Activated T-helper 17 cell treated with anti-CD3 and anti-CD28 coated beads, Interleukin-2, amount 50 U/mL, for 72 hours (primary cell): Measurements from ENCODE around the gene PROM1. TPM values are rescaled to one million over a fixed set of nuclear protein-coding genes. Genes with fewer than 3 reads are reported as not detected.

Source experiments
- ATAC-seq: fragments of 150-1000 bp; cut with Tn5 transposase; replicated peaks from 2 replicates; pipeline ENCODE4 v1.10.0; 2021; ENCODE audit warnings: mild to moderate bottlenecking, moderate library complexity
- H3K27ac Mint-ChIP-seq: one replicate; pipeline ENCODE4 v1.8.0; 2022; ENCODE audit warnings: mixed read lengths
- H3K27me3 Mint-ChIP-seq: one replicate; pipeline ENCODE4 v1.8.0; 2022; ENCODE audit warnings: mixed read lengths
- H3K36me3 Mint-ChIP-seq: one replicate; pipeline ENCODE4 v1.8.0; 2022; ENCODE audit warnings: low read depth, mild to moderate bottlenecking, mixed read lengths
- H3K4me1 Mint-ChIP-seq: one replicate; pipeline ENCODE4 v1.8.0; 2022; ENCODE audit warnings: mixed read lengths
- H3K4me3 Mint-ChIP-seq: one replicate; pipeline ENCODE4 v1.8.0; 2022; ENCODE audit warnings: mild to moderate bottlenecking, mixed read lengths
- H3K9me3 Mint-ChIP-seq: one replicate; pipeline ENCODE4 v1.8.0; 2022; ENCODE audit warnings: mixed read lengths
- total RNA-seq, 2 donors: library from RNA; stranded (reverse); gene quantifications; one replicate each; pipeline ENCODE4 v1.2.3, GENCODE V29; 2022

Gene PROM1
- total RNA-seq, 2 donors from 2014 or later = 0.26 TPM; not detected in 1

DNA sequence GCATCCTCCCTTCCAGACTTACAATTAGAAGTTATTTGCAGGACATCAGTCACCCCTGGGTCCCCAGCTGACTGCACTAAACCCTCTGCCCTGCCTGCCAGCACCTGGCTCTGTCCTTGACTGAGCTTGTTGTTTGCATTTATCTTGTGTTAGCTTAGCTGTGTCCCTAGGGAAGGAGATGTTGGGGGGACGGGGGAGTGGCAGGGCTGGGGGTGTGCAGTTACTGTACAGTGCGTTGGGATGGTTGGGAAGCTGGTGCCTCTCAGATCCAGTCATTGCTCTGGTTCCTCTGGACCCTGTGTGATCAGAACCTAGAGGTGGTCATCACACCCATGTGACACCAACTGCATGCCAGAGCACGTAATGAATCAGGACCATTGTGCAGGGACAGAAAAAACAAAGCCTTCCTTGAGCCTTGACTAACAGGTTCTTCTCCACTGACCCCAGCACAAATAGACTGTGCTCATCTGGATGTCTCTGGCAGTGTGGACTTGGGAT is 32.7 kb upstream of the PROM1 start:
- Mint-ChIP-seq H3K4me1 (no peaks in the 10 kb centered on the region), H3K9me3 (peaks cover 3% of the 10 kb centered on the region), H3K36me3 (no peaks in the 10 kb centered on the region), H3K27me3 (peaks cover 21% of the 10 kb centered on the region), H3K4me3 (no peak overlapping the region), H3K27ac (no peak overlapping the region)
- ATAC-seq = no peak

DNA sequence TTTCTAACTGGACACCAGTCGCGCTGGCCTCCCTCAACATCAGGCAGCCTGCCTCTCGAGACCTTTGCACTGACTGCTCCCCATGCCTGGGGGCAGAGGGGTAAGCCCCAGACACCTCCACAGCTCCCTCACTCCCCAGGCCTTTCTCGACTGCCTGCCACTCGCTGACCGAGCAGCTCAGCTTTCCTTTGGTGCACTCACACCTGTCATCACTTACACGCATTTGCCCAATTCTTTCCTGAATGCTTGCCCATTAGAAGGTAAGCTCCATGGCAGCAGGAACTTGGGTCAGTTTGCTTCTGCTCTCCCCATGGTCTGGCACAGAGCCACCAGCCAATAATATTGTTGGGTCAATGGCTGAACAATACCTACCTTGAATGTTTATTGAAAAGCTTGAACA is 32.2 kb upstream of the PROM1 start:
- no peaks in the 10 kb centered on the region for H3K36me3 Mint-ChIP-seq
- peaks cover 21% of the 10 kb centered on the region for H3K27me3 Mint-ChIP-seq
- H3K4me1 Mint-ChIP-seq = no peaks in the 10 kb centered on the region
- no peak for ATAC-seq
- H3K9me3 Mint-ChIP-seq = peaks cover 3% of the 10 kb centered on the region
- H3K27ac Mint-ChIP-seq = no peak overlapping the region
- H3K4me3 Mint-ChIP-seq = no peak overlapping the region

DNA sequence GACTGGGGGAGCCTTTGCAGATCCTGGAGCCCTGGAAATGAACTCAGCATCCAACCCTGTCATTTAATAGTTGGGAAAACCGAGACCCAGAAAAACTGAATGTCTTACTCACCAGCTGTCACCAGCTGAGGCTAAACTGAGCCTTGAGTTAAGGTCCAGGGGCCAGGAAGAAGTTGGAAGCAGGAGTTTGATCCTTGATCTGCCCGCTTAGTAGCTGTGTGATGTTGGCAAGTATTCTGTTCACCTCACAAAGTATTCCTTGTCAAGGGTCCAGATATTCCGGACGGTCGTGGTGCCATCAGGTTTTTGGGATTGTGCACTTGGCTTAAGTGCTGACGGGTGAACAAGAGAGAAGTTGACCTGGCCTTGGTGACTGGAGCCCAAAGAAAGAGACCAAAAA is 30.7 kb upstream of the PROM1 start:
- Mint-ChIP-seq H3K27me3 (peaks cover 19% of the 10 kb centered on the region), H3K4me1 (no peaks in the 10 kb centered on the region), H3K36me3 (no peaks in the 10 kb centered on the region), H3K9me3 (peaks cover 3% of the 10 kb centered on the region), H3K4me3 (no peak overlapping the region), H3K27ac (no peak overlapping the region)
- no peak for ATAC-seq

DNA sequence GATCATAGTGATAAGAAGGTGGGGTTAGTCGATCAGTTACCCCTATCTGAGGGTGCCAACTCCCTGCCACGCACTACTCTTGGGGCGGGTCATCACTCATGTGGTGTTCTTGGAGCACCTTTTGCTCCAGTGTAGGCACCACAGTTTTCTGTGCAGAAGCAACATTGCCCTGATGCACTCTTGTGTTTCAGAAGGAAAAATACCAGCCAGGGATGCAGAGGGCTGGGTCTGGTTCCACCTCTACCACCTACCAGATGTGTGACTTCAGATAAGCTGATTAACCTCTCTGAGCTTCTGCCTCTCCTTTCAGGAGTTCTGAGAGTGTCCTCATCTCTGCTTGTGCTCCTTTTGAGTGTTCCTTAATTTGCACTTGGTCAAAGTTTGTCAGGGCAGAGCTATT is 29.9 kb upstream of the PROM1 start:
- Mint-ChIP-seq H3K27me3 (peaks cover 19% of the 10 kb centered on the region), H3K4me3 (no peak overlapping the region), H3K27ac (no peak overlapping the region), H3K9me3 (peaks cover 7% of the 10 kb centered on the region), H3K36me3 (no peaks in the 10 kb centered on the region), H3K4me1 (no peaks in the 10 kb centered on the region)
- ATAC-seq = no peak

DNA sequence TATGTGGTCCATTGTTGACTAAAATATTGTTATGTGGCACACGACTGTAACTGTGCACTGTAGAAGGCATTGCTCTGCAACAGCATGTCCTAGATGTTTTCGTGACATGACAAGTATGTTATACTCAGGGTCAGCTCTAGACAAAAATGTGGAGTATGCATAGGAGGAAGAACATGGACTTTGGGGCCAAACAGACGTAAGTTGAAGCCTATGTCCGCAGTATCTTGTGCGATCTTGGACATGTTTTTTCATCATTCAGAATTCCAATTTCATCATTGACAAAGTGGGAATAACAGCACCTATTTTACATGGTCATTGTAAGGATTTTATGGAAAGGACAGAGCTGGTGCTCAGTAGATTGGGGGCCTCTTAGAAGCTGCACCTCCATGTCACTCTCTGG is 27.7 kb upstream of the PROM1 start:
- H3K4me1 Mint-ChIP-seq = no peaks in the 10 kb centered on the region
- H3K27ac Mint-ChIP-seq = no peak overlapping the region
- H3K9me3 Mint-ChIP-seq = peaks cover 7% of the 10 kb centered on the region
- H3K36me3 Mint-ChIP-seq = no peaks in the 10 kb centered on the region
- H3K27me3 Mint-ChIP-seq = peaks cover 24% of the 10 kb centered on the region
- no peak overlapping the region for H3K4me3 Mint-ChIP-seq
- ATAC-seq = no peak

DNA sequence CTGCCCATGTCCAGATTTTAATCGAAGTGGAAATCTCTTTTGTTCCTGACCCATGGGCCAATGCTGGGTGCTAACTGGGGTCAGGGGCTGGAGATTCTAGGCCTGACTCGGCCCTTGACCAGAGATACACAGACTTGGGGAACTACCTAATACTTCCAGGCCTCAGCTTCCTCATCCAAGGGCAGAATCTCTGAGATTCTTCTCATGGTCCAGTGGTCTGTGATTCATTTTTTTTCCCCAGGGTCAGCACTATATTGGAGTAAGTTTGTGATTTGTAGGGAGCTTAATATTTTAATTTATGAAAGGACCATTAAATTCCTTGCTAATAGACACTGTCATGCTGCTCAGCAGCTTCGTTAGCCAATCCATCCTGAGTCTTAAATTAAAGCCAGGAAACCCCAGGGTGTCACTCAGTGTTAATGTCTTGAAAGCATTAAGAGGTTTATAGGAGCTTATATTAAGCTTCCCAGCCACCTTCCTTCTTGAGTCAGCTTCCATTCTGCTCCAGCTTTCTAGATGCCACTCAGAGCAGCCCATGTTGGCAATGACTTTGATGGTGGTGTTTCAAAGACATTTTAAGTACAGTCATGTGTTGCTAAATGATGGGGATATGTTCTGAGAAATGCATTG is 27.0 kb upstream of the PROM1 start:
- H3K4me1 Mint-ChIP-seq = no peaks in the 10 kb centered on the region
- no peaks in the 10 kb centered on the region for H3K36me3 Mint-ChIP-seq
- ATAC-seq = no peak
- H3K4me3 Mint-ChIP-seq = no peak overlapping the region
- peaks cover 4% of the 10 kb centered on the region for H3K9me3 Mint-ChIP-seq
- H3K27ac Mint-ChIP-seq = no peak overlapping the region
- H3K27me3 Mint-ChIP-seq = peaks cover 17% of the 10 kb centered on the region

DNA sequence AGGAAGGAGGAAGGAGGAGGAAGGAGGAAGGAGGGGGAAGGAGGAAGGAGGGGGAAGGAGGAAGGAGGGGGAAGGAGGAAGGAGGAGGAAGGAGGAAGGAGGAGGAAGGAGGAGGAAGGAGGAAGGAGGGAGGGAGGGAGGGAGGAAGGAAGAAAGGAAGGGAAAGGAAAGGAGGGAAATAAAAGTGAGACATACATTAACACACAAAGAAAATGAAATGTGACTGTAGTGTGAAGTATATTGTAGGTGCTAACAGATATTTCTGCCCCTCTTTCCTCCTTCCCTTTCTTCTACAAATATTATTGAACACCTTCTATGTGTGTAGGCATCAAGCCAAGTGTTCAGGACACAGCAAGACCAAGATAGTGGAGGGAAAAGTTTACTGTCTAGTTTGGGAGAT is 26.4 kb upstream of the PROM1 start:
- ATAC-seq = no peak
- Mint-ChIP-seq H3K9me3 (peaks cover 4% of the 10 kb centered on the region), H3K4me3 (no peak overlapping the region), H3K4me1 (no peaks in the 10 kb centered on the region), H3K36me3 (no peaks in the 10 kb centered on the region), H3K27me3 (peaks cover 15% of the 10 kb centered on the region), H3K27ac (no peak overlapping the region)

DNA sequence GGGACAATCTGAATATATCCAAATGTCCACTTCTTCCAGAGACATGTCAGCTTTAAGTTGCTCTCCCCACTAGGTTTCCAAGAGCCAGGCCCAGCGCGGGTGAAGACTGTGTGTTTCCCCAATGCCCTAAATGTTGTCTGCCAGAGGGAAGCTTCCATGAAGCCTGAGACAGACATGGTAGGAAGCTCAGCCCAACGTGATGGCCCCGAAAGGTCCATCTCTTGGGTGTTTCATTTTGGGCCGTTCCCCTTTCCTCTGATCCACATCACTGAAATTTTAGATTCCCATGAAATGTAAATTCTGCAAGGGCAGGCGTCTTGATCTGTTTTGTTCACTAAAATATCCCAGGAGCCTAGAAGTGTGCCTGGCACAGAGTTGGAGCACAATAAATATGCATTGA is 25.4 kb upstream of the PROM1 start:
- no peaks in the 10 kb centered on the region for H3K36me3 Mint-ChIP-seq
- peaks cover 9% of the 10 kb centered on the region for H3K27me3 Mint-ChIP-seq
- ATAC-seq = no peak
- H3K4me1 Mint-ChIP-seq = no peaks in the 10 kb centered on the region
- H3K9me3 Mint-ChIP-seq = peaks cover 4% of the 10 kb centered on the region
- H3K27ac Mint-ChIP-seq = no peak overlapping the region
- H3K4me3 Mint-ChIP-seq = no peak overlapping the region

DNA sequence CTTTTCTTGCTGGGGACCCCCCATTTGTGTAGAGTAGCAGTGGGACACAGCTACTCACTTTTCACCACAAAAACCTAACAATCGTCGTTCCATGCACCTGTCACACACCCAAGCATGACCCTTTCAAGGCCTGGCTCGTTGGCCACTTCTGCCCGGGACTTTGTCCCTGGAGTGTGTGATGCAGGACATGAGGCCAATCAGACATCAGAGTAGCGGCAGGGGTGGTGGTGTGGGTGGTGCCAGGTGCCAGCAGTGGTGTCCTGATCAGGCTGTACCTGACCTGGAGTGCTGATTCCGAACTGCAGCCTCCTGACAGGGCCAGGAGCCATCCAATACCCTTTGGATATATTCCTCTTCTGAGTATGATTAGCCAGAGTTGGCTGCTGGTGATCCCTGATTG is 23.1 kb upstream of the PROM1 start:
- ATAC-seq = no peak
- no peaks in the 10 kb centered on the region for H3K36me3 Mint-ChIP-seq
- H3K27me3 Mint-ChIP-seq = peaks cover 6% of the 10 kb centered on the region
- no peak overlapping the region for H3K27ac Mint-ChIP-seq
- peaks cover 4% of the 10 kb centered on the region for H3K9me3 Mint-ChIP-seq
- no peaks in the 10 kb centered on the region for H3K4me1 Mint-ChIP-seq
- no peak overlapping the region for H3K4me3 Mint-ChIP-seq

DNA sequence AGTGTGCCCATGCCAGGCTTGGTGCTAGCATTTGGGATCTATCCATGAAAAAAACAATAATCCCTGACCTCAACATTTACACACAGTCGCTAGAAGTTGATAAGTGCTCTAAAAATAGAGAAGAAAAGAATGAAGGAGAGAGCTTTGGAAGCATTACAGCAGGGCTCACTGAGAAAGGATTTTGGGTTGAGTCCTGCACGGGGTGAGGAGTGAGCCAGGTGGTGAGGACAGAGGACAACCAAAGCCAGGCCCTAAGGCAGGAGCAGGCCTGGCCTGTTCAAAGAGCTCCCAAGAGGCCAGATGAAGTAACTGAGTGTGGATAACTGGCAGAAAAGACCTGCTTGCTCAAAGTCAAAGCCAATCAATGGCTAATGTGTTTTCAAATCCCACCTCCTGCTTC is 20.7 kb upstream of the PROM1 start:
- Mint-ChIP-seq H3K4me1 (no peaks in the 10 kb centered on the region), H3K4me3 (no peak overlapping the region), H3K36me3 (no peaks in the 10 kb centered on the region), H3K9me3 (peaks cover 4% of the 10 kb centered on the region), H3K27me3 (peaks cover 14% of the 10 kb centered on the region), H3K27ac (no peak overlapping the region)
- no peak for ATAC-seq

DNA sequence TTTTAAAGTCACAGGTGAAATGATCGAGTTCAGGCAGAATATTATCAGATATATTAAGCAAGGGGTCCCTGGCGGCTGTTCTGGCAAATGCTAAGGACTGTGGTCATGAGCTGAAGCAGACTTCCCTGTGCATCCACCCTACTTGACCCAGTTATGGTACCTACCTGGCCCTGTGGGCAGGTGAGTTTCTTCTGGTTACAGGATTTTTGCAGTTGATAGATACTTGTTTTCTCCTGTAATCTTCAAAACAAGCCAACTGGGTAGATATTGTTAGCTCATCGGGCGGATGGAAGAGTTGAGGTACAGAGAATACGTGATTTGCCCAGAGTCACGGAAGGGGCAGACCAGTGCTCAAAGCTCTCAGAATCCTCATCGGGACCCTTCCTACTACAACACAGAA is 18.5 kb upstream of the PROM1 start:
- no peak for ATAC-seq
- Mint-ChIP-seq H3K27me3 (peaks cover 13% of the 10 kb centered on the region), H3K9me3 (no peaks in the 10 kb centered on the region), H3K4me1 (no peaks in the 10 kb centered on the region), H3K27ac (no peak overlapping the region), H3K4me3 (no peak overlapping the region), H3K36me3 (no peaks in the 10 kb centered on the region)

DNA sequence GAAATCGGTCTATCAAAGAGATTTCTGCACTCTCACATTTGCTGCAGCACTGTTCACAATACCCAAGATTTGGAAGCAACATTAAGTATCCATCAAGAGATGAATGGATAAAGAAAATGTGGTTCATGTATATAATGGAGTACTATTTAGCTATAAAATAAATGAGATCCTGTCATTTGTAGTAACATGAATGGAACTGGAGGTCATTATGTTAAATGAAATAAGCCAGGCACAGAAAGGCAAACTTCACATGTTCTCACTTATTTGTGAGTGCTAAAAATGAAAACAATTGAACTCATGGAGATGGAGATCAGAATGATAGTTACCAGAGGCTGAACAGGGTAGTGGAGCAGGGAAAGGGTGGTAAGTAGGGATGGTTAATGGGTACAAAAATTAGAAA is 17.0 kb upstream of the PROM1 start:
- Mint-ChIP-seq H3K4me1 (no peaks in the 10 kb centered on the region), H3K27me3 (peaks cover 22% of the 10 kb centered on the region), H3K4me3 (no peak overlapping the region), H3K9me3 (no peaks in the 10 kb centered on the region), H3K36me3 (no peaks in the 10 kb centered on the region), H3K27ac (no peak overlapping the region)
- no peak for ATAC-seq

DNA sequence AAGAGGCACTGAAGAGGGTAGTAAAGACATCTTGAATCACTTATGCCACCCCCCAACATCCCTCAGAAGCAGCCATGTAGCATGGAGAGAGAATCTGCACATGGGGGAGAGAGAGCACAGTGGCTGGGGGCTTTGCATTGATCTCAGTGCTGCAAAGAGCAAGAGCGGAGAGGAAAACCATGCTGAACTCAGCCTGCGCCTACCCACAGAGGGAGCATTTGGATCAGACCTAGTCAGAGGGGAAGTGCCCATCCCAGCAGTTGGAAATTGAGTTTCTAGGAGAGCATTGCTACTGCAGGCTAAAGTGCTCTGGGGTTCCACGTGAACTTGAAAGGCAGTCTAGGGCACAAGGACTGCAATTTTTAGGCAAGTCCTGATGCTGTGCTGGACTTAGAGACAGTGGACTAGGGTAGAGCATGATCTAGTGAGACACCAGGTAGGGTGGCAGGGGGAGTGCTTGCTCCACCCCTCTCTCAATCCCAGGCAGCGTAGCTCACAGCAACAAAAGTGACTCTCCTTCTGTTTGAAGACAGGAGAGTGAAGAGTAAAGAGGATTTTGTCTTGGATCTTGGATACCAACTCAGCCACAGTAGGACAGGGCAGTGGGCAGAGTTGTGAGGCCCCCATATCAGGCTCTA is 9.0 kb upstream of the PROM1 start:
- Mint-ChIP-seq H3K27ac (no peak overlapping the region), H3K9me3 (no peaks in the 10 kb centered on the region), H3K27me3 (peaks cover 59% of the 10 kb centered on the region), H3K4me1 (no peaks in the 10 kb centered on the region), H3K4me3 (no peak overlapping the region), H3K36me3 (no peaks in the 10 kb centered on the region)
- ATAC-seq = no peak

DNA sequence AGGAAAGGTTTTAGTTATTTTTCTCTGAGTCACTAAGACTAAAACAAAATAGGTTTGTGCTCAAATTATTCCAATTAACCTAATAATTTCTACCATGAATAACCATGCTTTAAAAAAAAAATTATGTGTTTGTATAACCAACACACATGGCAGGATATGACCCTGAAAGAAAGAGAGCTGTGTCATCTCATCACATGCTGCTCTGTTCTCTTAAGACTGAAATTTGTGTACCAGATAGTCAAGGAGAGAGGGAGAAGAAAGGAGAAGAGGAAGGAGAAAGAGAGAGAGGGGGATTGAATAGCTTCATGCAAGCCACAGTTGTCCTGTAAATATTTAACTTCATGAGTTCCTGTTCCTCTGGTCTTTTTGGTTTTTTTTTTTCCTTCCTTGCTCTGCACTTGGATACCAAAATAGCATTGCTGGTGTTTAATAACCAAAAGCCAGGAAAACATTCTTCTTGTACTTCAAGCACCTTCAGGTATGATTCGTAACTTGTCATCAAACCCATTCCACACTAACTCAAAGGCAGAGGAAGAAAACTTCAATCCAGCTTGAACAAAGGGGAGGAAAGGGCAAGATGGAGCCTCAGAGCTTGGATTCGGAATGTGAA is 6.4 kb upstream of the PROM1 start:
- H3K27me3 Mint-ChIP-seq = peaks cover 60% of the 10 kb centered on the region
- no peaks in the 10 kb centered on the region for H3K36me3 Mint-ChIP-seq
- no peaks in the 10 kb centered on the region for H3K4me1 Mint-ChIP-seq
- H3K4me3 Mint-ChIP-seq = no peak overlapping the region
- ATAC-seq = no peak
- no peak overlapping the region for H3K27ac Mint-ChIP-seq
- no peaks in the 10 kb centered on the region for H3K9me3 Mint-ChIP-seq

DNA sequence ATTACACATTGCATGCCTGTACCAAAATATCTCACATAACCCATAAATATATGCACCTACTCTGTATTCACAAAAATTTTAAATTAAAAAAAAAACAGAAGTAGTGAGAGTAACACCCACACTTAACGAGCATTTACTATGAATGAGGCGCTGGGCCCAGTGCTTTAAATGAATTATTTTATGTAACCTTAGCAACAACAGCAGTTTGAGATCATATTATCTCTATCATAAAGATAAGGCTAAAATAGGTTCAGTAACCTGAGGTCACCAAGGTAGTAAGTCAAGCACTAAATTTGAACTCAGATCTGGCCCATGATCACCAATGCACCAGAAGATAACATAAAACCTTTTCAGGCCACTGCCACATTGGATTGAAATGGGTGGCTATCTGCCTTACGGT is 5.3 kb upstream of the PROM1 start:
- H3K27me3 Mint-ChIP-seq = peaks cover 62% of the 10 kb centered on the region
- H3K36me3 Mint-ChIP-seq = peaks cover 6% of the 10 kb centered on the region
- no peak overlapping the region for H3K4me3 Mint-ChIP-seq
- H3K27ac Mint-ChIP-seq = no peak overlapping the region
- ATAC-seq = no peak
- peaks cover 2% of the 10 kb centered on the region for H3K4me1 Mint-ChIP-seq
- no peaks in the 10 kb centered on the region for H3K9me3 Mint-ChIP-seq
